GM12891 (cell line): ENCODE results near the gene CCDC92.

Experiments
- PAX5 ChIP-seq: IDR thresholded peaks from 2 replicates; pipeline ENCODE4 v1.6.1; 2011; ENCODE audit warnings: low read length, moderate library complexity, mild to moderate bottlenecking; ENCODE audit not compliant: insufficient read depth, severe bottlenecking
- POLR2A ChIP-seq: IDR thresholded peaks from 2 replicates; pipeline ENCODE4 v1.6.1; 2011; ENCODE audit warnings: low read depth, low read length, control low read depth
- POLR2AphosphoS5 ChIP-seq: IDR thresholded peaks from 2 replicates; pipeline ENCODE4 v1.6.1; 2011; ENCODE audit warnings: low read depth, low read length, control low read depth
- TAF1 ChIP-seq: IDR thresholded peaks from 2 replicates; pipeline ENCODE4 v1.6.1; 2011; ENCODE audit warnings: low read depth, low read length, control low read depth

DNA sequence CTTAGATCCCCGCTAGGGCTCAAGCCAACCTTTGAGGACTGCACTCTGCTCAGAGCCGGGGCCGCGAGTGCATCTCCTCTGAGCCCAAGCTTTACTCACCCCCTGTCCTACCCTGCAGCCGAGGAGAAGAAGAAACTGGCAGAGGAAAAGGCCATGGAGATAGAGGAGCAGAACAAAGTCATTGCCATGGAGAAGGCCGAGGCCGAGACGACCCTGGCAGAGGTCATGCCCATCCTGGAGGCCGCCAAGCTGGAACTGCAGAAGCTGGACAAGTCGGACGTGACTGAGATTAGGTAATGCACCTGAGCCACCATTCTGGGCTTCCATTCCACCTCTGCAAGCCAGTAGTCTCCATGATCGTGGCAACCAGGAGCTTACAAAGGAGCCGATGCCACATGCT lies 69.8 kb downstream of the CCDC92 start:
- no peak for TF ChIP-seq TAF1
- TF ChIP-seq POLR2A: no peak
- TF ChIP-seq POLR2AphosphoS5: no peak
- TF ChIP-seq PAX5: no peak
